Measurements from ENCODE around the gene PIP4K2C. TPM values are rescaled to one million over a fixed set of nuclear protein-coding genes. Genes with fewer than 3 reads are reported as not detected.

Gene PIP4K2C
- total RNA-seq, 4 donors from 2014 or later: 38.4 to 308 (median 45.8) TPM

- WGBS, 2 donors (ENCODE audit: low coverage in 1 of 2): 75 to 78% methylated on average over 3 to 9 of the region's 9 CpGs
These were observed 31.6 kb downstream of the PIP4K2C start for GRCh38 chr12:57622293-57623245.

GRCh38 chr12:57623385-57623784 is 32.4 kb downstream of the PIP4K2C start:
- intact Hi-C loops (cut with DNase I; ENCODE audit: low total_unique reads): no loop called here
- WGBS, 2 donors (ENCODE audit: low coverage in 1 of 2): 69 to 82% methylated on average over 2 of the region's 2 CpGs

More at GRCh38 chr12:57622293-57623245, 31.6 kb downstream of the PIP4K2C start:
- TF ChIP-seq POLR2A (IDR thresholded peaks at IDR 0.05) (no peak), CTCF (IDR thresholded peaks at IDR 0.05) (no peak), EP300 (IDR thresholded peaks at IDR 0.05; ENCODE audit: low read depth) (no peak), POLR2AphosphoS5 (IDR thresholded peaks at IDR 0.05) (no peak)
- peaks cover 0 to 26% (median 14%) of the 10 kb centered on the region in 4 donors for H3K4me1 ChIP-seq
- peaks cover 100% of the 10 kb centered on the region for H3K27me3 ChIP-seq
- intact Hi-C loops (cut with DNase I; ENCODE audit: low total_unique reads): no loop called here
- H3K27ac ChIP-seq: no peak overlapping the region
- no peak for DNase-seq
- no peaks in the 10 kb centered on the region for H3K36me3 ChIP-seq
- in situ Hi-C loops (cut with MboI; ENCODE audit: low pct_ligation_motif_present in 1 of 4, low pct_unique_long_range_greater_than_20kb in 1 of 4, low sequenced_read_pairs in 3 of 4): loop anchor here in 2 of 4 donors (5.0 to 10.0 kb wide), 2 partner anchors 40 to 48 kb away; no protein-coding TSS in a partner anchor
- H3K4me3 ChIP-seq: no peak overlapping the region
- H3K9me3 ChIP-seq: no peaks in the 10 kb centered on the region

GRCh38 chr12:57623811-57624390 is 32.9 kb downstream of the PIP4K2C start:
- H3K36me3 ChIP-seq: no peaks in the 10 kb centered on the region
- H3K9me3 ChIP-seq: no peaks in the 10 kb centered on the region
- intact Hi-C loops (cut with DNase I; ENCODE audit: low total_unique reads): no loop called here
- no peak overlapping the region for H3K27ac ChIP-seq
- no peak overlapping the region for H3K4me3 ChIP-seq
- TF ChIP-seq POLR2A (IDR thresholded peaks at IDR 0.05): no peak
- TF ChIP-seq POLR2AphosphoS5 (IDR thresholded peaks at IDR 0.05): no peak
- TF ChIP-seq CTCF (IDR thresholded peaks at IDR 0.05): no peak
- no peak for TF ChIP-seq EP300 (IDR thresholded peaks at IDR 0.05; ENCODE audit: low read depth)
- peaks cover 0 to 29% (median 14%) of the 10 kb centered on the region in 4 donors for H3K4me1 ChIP-seq
- in situ Hi-C loops (cut with MboI; ENCODE audit: low pct_ligation_motif_present in 1 of 4, low pct_unique_long_range_greater_than_20kb in 1 of 4, low sequenced_read_pairs in 3 of 4): loop anchor here in 2 of 4 donors (5.0 to 10.0 kb wide), 2 partner anchors 42 to 49 kb away; no protein-coding TSS in a partner anchor
- no peak for DNase-seq
- peaks cover 100% of the 10 kb centered on the region for H3K27me3 ChIP-seq
- 60 to 62% methylated on average over 2 to 5 of the region's 5 CpGs for WGBS, 2 donors (ENCODE audit: low coverage in 1 of 2)

More at GRCh38 chr12:57623385-57623784, 32.4 kb downstream of the PIP4K2C start:
- TF ChIP-seq POLR2A (IDR thresholded peaks at IDR 0.05) (no peak), EP300 (IDR thresholded peaks at IDR 0.05; ENCODE audit: low read depth) (no peak), POLR2AphosphoS5 (IDR thresholded peaks at IDR 0.05) (no peak), CTCF (IDR thresholded peaks at IDR 0.05) (no peak)
- in situ Hi-C loops (cut with MboI; ENCODE audit: low pct_ligation_motif_present in 1 of 4, low pct_unique_long_range_greater_than_20kb in 1 of 4, low sequenced_read_pairs in 3 of 4): loop anchor here in 2 of 4 donors (5.0 to 10.0 kb wide), 2 partner anchors 41 to 49 kb away; no protein-coding TSS in a partner anchor
- no peak for DNase-seq
- no peaks in the 10 kb centered on the region for H3K36me3 ChIP-seq
- H3K9me3 ChIP-seq: no peaks in the 10 kb centered on the region
- H3K27ac ChIP-seq: no peak overlapping the region
- peaks cover 0 to 29% (median 14%) of the 10 kb centered on the region in 4 donors for H3K4me1 ChIP-seq
- peaks cover 100% of the 10 kb centered on the region for H3K27me3 ChIP-seq
- no peak overlapping the region for H3K4me3 ChIP-seq
